GM21737 (cell line): ENCODE measurements around the gene NFYA.

ENCODE experiments used
- ATAC-seq: cut with Tn5 transposase; IDR thresholded peaks from one replicate; pipeline ENCODE4 v1.9.1; 2021; ENCODE audit warnings: mild to moderate bottlenecking, moderate library complexity; ENCODE audit not compliant: unreplicated experiment

NFYA gene

DNA sequence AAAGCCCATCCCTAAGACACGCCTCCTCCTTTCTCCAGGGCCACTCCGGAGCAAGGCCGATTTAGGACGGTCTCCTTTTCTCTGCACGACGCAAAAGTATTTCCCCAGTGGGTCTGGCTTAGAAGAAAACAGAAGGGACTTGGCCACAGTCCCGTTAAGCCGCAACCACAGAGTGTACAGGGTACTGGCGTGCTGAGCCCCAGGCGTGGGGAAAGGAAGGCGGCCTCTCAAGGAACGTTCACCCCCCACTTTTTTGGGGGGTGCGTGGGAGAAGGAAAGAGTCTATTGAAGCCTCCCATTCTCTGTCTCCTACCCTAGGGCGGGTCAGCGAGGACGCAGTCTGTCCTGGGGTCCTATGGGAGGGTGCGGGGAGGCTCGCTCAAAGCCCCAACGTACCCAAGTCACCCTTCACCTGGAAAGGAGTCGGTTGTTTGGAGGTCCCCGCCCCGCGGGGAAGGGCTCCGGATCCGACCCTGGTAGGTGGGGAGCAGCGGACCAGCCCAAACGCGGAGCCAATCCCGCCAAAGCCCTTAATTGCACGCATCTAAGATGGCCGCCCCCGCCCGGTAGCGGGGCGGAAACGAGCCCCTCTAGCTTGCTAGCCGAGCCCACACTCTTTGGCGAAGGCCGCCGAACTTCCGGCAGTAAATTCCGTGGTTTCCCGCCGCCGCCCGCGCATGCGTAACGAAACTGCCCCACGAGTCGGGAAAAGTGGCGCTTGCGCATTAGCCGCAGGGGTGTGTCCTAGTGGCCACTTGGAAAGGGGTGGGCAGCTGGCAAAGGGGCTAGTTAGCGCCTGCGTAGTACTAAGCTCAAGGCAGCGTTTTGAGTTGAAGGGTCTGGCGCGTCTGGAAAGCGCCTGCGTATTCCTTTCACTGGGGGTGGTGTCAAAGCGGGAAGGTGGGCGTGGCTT lies 595 bp upstream of the NFYA start, which contains the start of gene OARD1:
OARD1 (minus strand) TSS at position 434 of the 913 bp plus-strand sequence. CDS start 722 bp downstream, outside the sequence.
- peak; percentile 63 for ATAC-seq

DNA sequence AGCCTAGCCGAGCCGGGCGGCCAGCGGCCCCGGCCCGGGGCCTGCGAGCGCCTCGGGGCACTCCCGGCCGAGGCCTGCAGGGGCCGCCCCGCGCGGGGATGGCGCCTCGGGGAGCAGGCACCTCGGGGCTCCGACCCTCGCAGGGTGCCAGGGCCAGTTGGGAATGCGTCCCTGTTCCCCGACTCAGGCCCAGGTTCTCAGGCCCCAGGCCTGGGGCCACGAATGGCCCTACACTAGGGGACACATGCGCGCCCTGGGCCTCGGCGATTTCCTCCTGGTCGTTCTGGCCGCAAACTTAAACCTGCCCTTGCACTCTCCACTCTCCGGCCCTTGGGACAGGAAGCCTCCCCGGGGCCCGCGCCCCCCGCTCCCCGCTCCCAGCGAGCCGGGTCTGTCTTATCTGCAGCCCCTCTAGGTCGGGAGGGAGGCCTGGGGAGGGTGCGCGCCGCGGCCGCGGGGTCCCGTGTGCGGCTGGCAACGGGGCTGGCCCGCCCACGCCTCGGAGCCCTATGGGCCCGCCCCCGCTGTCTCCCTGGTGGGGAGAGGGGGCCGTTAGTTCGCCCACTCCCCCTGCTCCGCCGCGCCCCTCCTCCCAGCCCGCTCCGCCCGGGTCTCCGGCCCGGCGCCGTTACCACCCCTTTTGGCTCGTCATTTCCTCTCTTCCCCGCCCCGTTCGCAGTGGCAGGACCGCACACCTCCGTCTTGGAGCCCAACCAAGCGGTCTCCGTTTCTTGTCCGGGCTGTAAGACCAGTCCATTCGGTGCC lies 611 bp downstream of the NFYA start:
- peak; percentile 24 for ATAC-seq

DNA sequence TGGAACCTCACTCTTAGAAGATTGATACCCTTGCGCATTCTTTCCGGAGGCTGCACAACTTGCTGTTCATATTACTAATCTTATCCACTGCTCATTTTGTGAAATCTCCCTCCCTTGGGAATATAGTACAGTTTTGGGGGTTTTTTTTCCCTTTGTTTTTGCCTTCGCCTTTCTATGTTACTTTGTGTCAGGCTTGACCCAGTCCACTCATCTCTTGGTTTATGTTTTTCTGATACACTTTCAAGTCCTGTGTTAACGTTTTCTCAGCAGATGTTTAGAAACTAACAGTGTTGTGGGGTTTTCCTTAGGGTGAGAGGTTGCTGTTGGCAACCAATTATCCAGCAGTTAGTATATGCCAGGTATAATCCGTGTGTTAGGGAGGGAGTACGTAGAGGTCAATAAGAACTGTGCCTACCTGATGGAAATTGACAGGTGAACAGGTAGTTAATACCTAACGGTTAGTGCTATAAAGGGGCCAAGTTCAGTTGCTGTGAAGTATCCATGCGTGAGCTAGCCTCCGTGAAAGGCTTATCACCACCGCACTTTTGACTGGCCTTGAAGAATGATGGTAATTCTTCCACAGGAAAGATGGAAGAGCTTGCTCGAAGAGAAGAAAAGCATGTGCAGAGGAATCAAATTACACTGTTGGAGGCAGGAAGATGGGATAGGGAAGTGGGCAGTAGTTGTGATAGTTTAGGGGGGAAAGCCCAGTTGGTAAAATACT lies 1.4 kb downstream of the NFYA start:
- ATAC-seq: no peak

DNA sequence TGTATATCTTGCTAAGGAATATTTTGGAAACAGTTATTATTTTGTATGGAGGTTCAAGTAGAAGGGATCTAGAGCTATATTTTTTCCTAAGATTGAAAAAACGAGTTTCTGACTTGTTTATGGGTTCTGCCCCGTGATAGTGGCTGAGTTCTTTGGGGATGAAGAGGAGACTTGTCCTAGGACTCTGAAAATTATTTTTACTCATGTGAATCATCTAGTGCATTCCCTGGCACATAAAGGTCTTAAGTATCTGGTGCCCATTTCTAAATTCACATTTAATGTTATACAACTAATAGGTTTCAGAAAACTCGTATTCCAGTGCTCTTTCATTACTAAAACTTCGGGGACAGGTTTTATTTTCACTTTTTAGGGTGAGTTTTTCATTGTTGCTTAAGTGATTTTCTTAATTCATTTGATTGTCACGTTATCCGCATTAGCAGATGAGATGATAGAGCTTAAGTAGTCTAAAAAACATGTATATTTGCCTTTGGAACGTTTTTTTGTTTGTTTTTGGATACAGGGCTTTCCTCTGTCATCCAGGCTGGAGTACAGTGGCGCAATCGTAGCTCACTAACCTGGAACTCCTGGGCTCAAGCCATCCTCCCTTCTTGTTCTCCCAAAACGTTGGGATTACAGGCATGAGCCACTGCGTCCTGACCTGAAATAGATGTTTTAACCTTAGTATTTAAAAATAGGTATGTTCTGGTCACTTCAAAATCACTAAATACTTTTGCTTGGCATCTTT lies 2.1 kb downstream of the NFYA start:
- ATAC-seq: no peak

DNA sequence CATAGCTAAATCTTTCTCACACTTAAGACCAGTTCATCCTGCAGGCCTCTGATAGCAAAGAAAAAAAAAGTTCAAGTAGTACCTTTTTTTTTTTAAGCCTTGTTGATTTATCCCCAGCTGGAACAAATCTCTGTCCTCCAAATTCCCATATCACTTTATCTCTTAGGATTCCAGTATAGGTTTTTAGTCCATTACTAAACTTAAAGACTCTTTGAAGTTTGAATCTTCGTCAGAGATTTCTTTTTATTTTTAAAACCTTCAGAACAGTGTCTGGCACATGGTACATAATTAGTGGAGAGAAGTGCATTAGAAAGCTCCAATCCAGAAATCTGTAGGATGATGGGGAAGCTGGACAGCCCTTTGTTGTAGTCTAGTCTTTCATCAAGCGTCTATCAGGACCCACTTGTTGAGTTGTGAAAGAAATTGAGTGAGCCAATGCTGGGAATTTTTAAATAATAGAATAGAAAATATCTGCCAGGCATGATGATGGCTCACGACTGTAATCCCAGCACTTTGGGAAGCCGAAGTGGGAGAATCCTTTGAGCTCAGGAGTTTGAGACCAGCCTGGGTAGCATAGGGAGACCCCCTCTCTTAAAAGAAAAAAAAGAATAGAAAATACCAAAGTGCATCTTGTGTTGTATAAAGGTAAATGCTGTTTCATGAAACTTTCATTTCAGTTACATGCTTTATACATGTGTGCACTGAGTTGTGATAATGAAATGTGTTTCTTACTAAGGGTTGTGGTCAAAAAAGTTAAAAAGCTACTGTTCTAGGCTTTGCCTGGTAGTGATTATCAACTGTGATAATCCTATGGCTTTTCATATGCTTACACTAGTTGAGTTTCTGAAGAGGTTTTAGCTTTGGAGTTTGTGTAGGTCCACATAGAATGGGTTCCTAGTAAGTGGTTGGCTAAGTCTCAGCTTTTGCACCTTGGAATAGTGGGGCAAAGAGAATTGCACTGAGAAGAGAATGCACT lies 3.2 kb downstream of the NFYA start:
- no peak for ATAC-seq

DNA sequence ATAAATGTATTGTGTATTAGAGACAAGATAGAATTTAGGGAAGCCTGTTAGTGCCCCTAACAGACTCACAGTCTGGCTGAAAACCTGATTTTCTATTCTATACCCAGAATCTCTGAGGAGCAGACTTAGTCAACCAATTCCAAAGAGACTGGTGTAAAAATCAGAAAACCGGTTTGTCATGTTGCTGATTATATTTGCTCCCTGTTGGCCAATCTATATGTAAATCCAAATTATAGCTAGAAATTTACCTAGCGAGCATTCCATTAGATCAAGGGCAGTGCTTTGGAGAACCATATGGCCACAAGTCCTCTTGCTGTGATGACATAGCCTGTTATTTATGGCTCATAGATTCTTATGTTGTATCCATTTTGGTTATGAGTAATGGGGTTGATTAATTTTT lies 4.8 kb downstream of the NFYA start:
- ATAC-seq: no peak

DNA sequence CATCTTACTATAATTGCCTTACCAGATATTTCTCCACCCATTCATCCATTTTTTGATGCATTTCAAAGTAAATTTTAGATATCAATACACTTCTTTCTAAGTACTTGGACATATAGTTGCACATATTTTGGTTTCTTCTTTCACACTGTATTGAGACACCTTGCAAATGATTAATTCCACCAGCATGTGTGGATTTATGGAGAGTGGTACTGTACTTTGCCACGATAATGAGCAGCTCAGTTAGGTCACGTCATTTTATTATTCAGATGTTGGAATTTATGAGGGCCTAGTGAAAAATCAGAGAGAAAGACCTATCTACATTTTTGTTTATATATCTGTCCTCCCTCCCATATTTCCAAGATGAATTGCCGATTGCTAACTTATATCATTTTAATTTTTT lies 5.3 kb downstream of the NFYA start:
- no peak for ATAC-seq

DNA sequence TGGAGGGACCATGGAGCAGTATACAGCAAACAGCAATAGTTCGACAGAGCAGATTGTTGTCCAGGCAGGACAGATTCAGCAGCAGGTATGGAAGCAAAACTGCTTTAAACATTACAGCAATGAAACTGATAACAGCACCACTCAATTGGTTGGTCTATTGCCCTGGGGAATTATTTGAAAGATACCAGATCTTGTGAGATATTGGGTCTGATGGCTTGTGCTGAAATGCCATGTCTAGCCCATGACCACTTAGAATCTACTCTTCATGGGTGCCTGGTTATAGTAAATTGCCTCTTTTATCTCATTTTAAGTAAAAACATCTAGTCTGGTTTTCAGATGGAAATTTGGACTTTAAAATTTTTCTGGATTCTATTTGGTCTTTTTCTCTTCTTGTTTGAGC lies 6.3 kb downstream of the NFYA start:
- ATAC-seq: no peak

DNA sequence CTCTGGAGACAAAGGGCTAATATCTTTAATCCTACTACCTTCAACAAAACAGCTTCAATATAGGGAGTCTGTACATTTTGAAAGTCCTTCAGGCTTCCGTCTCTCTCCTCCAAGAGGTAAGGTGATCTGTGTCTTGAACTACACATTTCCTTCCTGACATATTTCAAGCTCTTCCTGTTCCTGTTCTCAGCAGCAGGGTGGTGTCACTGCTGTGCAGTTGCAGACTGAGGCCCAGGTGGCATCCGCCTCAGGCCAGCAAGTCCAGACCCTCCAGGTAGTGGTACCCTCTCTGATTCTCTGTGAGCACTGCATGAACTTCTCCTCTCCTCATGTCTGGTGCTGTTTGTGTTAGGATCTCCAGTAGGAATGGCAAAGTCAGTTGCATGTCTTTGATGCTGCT lies 7.8 kb downstream of the NFYA start:
- no peak for ATAC-seq

DNA sequence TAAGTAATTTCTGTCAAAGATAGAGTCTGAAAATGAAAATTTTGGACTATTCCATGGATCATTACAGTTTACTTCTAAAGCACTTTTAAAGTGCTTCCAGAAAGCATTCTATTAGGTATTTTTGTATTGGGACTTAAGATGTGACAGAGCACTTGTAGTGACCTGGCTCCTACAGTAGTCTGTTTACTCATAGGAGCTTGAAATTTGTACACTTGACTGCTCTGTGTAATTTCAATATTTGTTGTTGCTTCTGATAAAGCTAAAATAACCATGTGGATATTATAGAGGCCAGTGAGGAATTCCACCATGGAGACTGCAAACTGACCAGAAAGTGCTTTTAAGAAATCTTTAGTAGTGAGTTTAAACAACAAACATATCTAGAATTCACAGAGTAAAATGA lies 10.3 kb downstream of the NFYA start:
- no peak for ATAC-seq

DNA sequence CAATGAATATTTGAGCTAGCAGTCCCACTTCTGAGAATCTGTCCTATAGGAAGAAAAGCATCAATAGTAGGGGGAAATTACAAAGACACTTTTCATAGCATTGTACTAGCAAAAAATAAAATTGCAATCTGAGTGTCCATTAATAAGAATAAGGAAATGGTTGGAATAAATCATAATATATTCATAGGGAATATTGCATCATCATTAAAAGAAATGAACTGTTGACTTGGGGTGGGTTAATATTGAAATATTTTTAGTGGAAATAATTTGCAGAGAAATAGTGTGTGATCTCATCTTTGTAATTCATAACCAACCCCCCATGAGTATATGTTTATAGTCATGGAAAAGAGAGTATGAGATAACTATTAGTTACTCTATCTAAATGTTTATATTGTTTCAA lies 12.4 kb downstream of the NFYA start:
- no peak for ATAC-seq

DNA sequence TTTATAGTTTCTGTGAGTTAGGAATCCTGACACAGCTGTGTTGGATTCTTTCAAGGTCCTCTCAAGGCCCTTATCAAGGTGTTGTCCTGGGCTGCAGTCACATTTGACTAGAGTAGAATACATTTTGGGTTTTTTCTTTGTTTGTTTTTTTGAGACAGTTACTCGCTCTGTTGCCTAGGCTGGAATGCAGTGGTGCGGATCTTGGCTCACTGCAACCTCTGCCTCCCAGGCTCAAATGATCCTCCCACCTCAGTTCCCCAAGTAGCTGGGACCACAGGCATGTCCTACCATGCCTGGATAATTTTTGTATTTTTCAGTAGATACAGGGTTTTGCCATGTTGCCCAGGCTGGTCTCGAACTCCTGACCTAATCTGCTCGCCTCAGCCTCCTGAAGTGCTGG lies 15.7 kb downstream of the NFYA start:
- no peak for ATAC-seq

DNA sequence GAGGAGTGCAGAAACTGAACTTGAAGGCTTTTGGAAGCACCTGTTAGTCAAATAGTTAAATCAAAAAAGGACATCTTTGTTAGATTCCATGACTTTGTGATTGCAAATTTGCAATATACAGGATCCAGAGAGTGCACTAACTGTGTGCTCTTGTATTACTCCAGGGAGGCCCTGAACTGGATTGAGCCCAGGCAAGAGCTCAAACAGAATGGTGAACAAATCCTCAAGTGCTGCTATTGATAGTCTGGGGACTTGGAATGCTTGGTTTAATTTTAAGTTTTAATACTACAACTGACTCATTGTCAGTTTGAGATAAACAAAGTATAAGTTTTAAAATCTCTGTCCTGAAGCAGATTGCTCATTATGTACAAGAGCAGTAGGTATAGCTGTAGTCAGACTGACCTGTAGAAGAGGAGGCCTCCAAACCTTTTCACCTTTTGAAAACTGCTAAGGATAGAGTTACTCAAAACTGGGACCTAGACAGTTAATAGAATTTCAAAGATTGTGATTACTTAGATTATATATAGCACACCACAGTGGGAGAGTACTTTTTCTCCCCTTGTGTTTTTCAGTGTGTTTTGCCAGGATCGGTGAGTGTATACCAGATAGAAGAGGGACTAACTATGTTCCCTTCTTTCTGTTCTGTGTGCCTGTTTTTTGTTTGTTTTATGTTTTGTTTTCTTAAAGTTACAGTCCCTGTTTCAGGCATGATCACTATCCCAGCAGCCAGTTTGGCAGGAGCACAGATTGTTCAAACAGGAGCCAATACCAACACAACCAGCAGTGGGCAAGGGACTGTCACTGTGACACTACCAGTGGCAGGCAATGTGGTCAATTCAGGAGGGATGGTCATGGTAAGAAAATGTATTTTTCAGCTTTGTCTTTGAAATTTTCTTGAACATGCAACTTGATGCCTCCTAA lies 18.3 kb downstream of the NFYA start:
- ATAC-seq: no peak

DNA sequence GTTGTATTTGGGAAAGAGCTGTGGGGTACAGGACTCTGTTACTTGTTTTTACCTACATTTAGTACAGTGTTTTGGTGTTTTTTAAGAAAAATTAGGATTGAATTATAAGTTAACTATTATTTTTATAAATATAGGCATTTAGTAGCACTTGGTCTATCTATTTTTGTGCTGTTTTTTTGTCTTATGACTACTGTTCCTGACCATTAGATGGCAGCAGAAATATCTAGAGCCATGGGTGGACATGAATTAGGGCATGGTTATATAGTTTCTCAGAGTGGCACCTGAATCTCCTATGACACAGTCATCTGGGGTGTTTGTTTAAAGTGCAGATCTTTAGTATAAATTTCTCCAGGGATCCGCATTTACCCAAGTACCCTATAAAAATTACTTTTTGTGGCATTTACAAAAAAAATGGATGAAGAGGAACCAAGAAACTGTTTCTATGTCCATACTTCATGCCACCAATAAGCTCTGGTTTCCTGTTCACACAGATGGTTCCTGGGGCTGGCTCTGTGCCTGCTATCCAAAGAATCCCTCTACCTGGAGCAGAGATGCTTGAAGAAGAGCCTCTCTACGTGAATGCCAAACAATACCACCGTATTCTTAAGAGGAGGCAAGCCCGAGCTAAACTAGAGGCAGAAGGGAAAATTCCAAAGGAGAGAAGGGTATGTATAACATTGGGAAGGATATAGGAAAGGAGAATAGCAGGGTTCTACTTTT lies 19.8 kb downstream of the NFYA start:
- no peak for ATAC-seq

DNA sequence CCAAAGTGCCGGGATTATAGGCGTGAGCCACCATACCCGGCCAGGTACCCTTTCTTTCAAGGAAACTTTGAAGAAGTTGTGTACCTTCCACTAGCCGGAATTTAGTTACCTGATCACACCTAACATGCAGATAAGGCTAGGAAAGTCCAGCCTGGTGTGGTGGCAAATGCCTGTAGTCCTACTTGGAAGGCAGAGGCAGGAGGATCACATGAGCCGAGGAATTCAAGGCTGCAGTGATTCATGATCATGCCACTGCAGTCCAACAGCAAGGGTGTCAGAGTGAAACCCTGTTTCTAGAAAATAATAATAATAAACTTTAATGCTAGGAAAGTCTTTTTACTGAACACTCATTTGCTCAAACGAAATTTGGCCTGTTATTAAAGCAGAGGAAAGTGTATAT lies 21.0 kb downstream of the NFYA start:
- ATAC-seq: no peak

DNA sequence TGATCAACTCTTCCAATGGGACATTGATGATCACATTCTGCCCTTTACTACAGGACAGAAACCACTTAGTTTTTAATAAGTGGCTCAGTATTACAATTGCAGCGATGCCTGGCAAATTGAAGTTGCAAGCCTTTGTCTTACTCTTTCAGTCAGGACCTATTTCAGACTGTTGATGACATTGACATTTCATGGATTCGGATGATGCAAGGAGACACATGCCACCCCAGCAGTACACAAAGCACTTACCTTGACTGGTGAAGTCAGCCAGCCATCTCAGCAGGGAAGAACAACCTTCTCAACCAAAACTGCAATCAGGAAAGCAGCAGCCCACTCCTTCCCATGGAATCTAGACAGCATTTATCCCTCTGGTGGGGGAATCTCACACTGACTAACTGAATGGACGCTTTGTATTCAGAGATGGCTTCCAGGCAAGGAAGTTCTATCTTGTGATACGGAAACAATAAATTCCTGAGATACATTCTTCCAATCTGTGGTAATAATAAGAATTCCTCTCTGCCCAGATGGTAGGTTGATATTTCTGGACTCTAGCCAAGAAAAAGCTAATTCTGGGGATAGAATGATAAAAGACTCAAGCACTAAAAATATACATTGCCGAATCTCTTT lies 24.8 kb downstream of the NFYA start:
- ATAC-seq: no peak

DNA sequence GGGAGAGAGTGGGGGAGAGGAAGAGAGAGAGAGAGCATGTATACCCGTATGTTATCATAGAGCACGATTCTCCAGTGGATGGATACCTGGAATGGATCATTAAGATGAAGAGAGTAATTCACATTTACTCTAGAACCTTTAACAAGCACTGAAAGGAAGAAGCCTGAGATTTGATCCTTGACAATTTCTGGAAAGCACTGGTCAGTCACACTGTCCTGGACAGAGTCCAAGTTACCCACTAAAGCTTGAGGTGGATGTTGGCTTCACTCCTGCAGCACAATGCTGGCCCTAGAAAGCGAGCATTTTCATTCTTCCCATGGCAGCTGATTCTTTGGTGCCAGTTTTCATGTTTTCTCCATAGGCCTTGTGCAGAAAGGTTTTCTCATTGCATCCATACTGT lies 25.6 kb downstream of the NFYA start:
- no peak for ATAC-seq
